Sigmoid colon (tissue), 7 donors: ENCODE data around the gene RNF144A. TPM values are rescaled to one million over a fixed set of nuclear protein-coding genes. Genes with fewer than 3 reads are reported as not detected.

ENCODE experiments used
- DNase-seq: peaks from one replicate; pipeline ENCODE4 v3.0.0-alpha.2; 2019
- H3K27ac ChIP-seq, 4 donors: fragments of 200-600 bp; sonication (generic); one replicate each; pipeline ENCODE4 v1.5.1; 2016 to 2019; ENCODE audit warnings: mild to moderate bottlenecking in 1 of 4
- H3K27me3 ChIP-seq, 3 donors: fragments of 200-600 bp; sonication (generic); one replicate each; pipeline ENCODE4 v1.5.1; 2019; ENCODE audit warnings: mild to moderate bottlenecking in 1 of 3
- H3K36me3 ChIP-seq, 4 donors: fragments of 200-600 bp; sonication (generic); one replicate each; pipeline ENCODE4 v1.5.1; 2016 to 2019
- H3K4me1 ChIP-seq, 4 donors: fragments of 200-600 bp; sonication (generic); one replicate each; pipeline ENCODE4 v1.5.1; 2017 to 2019
- H3K4me3 ChIP-seq, 4 donors: fragments of 200-600 bp; sonication (generic); one replicate each; pipeline ENCODE4 v1.5.1; 2017 to 2019; ENCODE audit warnings: mild to moderate bottlenecking in 2 of 4, moderate library complexity in 1 of 4
- H3K9me3 ChIP-seq, 4 donors: fragments of 200-600 bp in 3 of 4; sonication (generic) in 3 of 4; one replicate each; pipeline versions ENCODE4 v1.5.1 to v1.6.1; 2013 to 2019
- CTCF ChIP-seq, 4 experiments: fragments of 450-650 bp in 3 of 4; fragments of 200-600 bp in 1 of 4; IDR thresholded peaks; one replicate each; pipeline ENCODE4 v1.5.1; 2016 to 2019; ENCODE audit warnings: antibody characterized with exemption in 4 of 4, mild to moderate bottlenecking in 3 of 4, moderate library complexity in 2 of 4
- EP300 ChIP-seq, 4 donors: sonication (generic); formaldehyde crosslinking; IDR thresholded peaks; one replicate each; pipeline ENCODE4 v1.6.1; 2017; ENCODE audit warnings: antibody characterized with exemption in 4 of 4
- POLR2A ChIP-seq, 2 donors: fragments of 450-650 bp; IDR thresholded peaks; one replicate each; pipeline ENCODE4 v1.6.1; 2016; ENCODE audit warnings: antibody characterized with exemption in 2 of 2, mild to moderate bottlenecking in 2 of 2, moderate library complexity in 2 of 2
- POLR2AphosphoS5 ChIP-seq, 4 donors: sonication (generic); formaldehyde crosslinking; IDR thresholded peaks; one replicate each; pipeline ENCODE4 v1.6.1; 2017; ENCODE audit warnings: antibody characterized with exemption in 4 of 4
- WGBS, 2 donors: extraction: QIAGEN DNeasy Blood & Tissue Kit; methylation state at CpG; one replicate each; pipeline ENCODE4 v1.1.7; 2013; 5-methylcytosine and 5-hydroxymethylcytosine counted together
- intact Hi-C: fragments of 100-400 bp; cut with DNase I; formaldehyde crosslinking; loops from one replicate; pipeline ENCODE4 v1.15.1; 2023
- polyA plus RNA-seq, 3 donors: library from polyadenylated mRNA; stranded (reverse); fragments of 200-250 nt; gene quantifications; one replicate each; pipeline ENCODE4 v1.2.3, GENCODE V29; 2013
- total RNA-seq, 4 donors: library from RNA; depleted of rRNA; stranded (reverse); fragments of >200 nt; gene quantifications; one replicate each; pipeline ENCODE4 v1.1.0, GENCODE V29; 2016
- donor health status: healthy with polysubstance abuse.
- donor health status: Bipolar disorder and iron deficiency.
- donor health status: healthy.

RNF144A gene
- total and polyA plus RNA-seq, 7 donors, result 4.8 to 14.2 (median 12.1) TPM

- no peak overlapping the region for H3K27ac ChIP-seq
- DNase-seq, result no peak
- WGBS, 2 donors, result 97% methylated on average over 6 of the region's 6 CpGs
- H3K36me3 ChIP-seq, result peaks cover 0 to 17% (median 0%) of the 10 kb centered on the region in 4 donors
- peaks cover 0 to 44% (median 33%) of the 10 kb centered on the region in 4 donors for H3K4me1 ChIP-seq
- no peak for TF ChIP-seq POLR2A (IDR thresholded peaks at IDR 0.05)
- no peak for TF ChIP-seq EP300 (IDR thresholded peaks at IDR 0.05)
- H3K27me3 ChIP-seq, result no peaks in the 10 kb centered on the region
- intact Hi-C loops, result no loop called here
- no peaks in the 10 kb centered on the region for H3K9me3 ChIP-seq
- H3K4me3 ChIP-seq, result no peak overlapping the region
These were observed 102.8 kb downstream of the RNF144A start for GRCh38 chr2:7020059-7020458.

- H3K9me3 ChIP-seq, result no peaks in the 10 kb centered on the region
- DNase-seq, result no peak
- no peaks in the 10 kb centered on the region for H3K27me3 ChIP-seq
- TF ChIP-seq CTCF (IDR thresholded peaks at IDR 0.05) (no peak), EP300 (IDR thresholded peaks at IDR 0.05) (no peak), POLR2AphosphoS5 (IDR thresholded peaks at IDR 0.05) (no peak), POLR2A (IDR thresholded peaks at IDR 0.05) (no peak)
- H3K36me3 ChIP-seq, result peaks cover 0 to 17% (median 0%) of the 10 kb centered on the region in 4 donors
- H3K4me1 ChIP-seq, result peaks cover 0 to 40% (median 29%) of the 10 kb centered on the region in 4 donors
- H3K4me3 ChIP-seq, result no peak overlapping the region
- no peak overlapping the region for H3K27ac ChIP-seq
- intact Hi-C loops, result no loop called here
- 93 to 94% methylated on average over 8 of the region's 8 CpGs for WGBS, 2 donors
These were observed 103.3 kb downstream of the RNF144A start for GRCh38 chr2:7020468-7020867.

GRCh38 chr2:7020939-7021470, 103.8 kb downstream of the RNF144A start:
- TF ChIP-seq POLR2AphosphoS5 (IDR thresholded peaks at IDR 0.05) (no peak), EP300 (IDR thresholded peaks at IDR 0.05) (no peak), CTCF (IDR thresholded peaks at IDR 0.05) (no peak), POLR2A (IDR thresholded peaks at IDR 0.05) (no peak)
- no peak for DNase-seq
- WGBS, 2 donors, result 75 to 83% methylated on average over 11 of the region's 11 CpGs
- intact Hi-C loops, result no loop called here
- Histone ChIP-seq H3K4me1 (peaks cover 0 to 35% (median 25%) of the 10 kb centered on the region in 4 donors), H3K36me3 (peaks cover 0 to 17% (median 0%) of the 10 kb centered on the region in 4 donors), H3K4me3 (no peak overlapping the region), H3K27ac (no peak overlapping the region), H3K27me3 (no peaks in the 10 kb centered on the region), H3K9me3 (no peaks in the 10 kb centered on the region)

- DNase-seq, result no peak
- TF ChIP-seq POLR2AphosphoS5 (IDR thresholded peaks at IDR 0.05), result peak in 1 of 4 donors; percentile 29
- no peak for TF ChIP-seq POLR2A (IDR thresholded peaks at IDR 0.05)
- WGBS, 2 donors, result 85 to 87% methylated on average over 11 of the region's 11 CpGs
- Histone ChIP-seq H3K27ac (peak overlapping the region in 2 of 4 donors; percentile 24 to 26), H3K4me3 (no peak overlapping the region), H3K36me3 (peaks cover 0 to 17% (median 0%) of the 10 kb centered on the region in 4 donors), H3K9me3 (no peaks in the 10 kb centered on the region), H3K4me1 (peaks cover 0 to 27% (median 21%) of the 10 kb centered on the region in 4 donors), H3K27me3 (no peaks in the 10 kb centered on the region)
- intact Hi-C loops, result no loop called here
These were observed 105.5 kb downstream of the RNF144A start for GRCh38 chr2:7022492-7023385.

- 41 to 54% methylated on average over 2 of the region's 2 CpGs for WGBS, 2 donors
- Histone ChIP-seq H3K27ac (peak overlapping the region in 2 of 4 donors; percentile 24 to 26), H3K4me3 (no peak overlapping the region), H3K36me3 (peaks cover 0 to 17% (median 0%) of the 10 kb centered on the region in 4 donors), H3K9me3 (no peaks in the 10 kb centered on the region), H3K4me1 (peaks cover 0 to 19% (median 16%) of the 10 kb centered on the region in 4 donors), H3K27me3 (no peaks in the 10 kb centered on the region)
- peak; percentile 59 for DNase-seq
- no peak for TF ChIP-seq POLR2A (IDR thresholded peaks at IDR 0.05)
- no peak for TF ChIP-seq CTCF (IDR thresholded peaks at IDR 0.05)
- no peak for TF ChIP-seq EP300 (IDR thresholded peaks at IDR 0.05)
- no peak for TF ChIP-seq POLR2AphosphoS5 (IDR thresholded peaks at IDR 0.05)
- intact Hi-C loops, result no loop called here
These were observed 106.3 kb downstream of the RNF144A start for GRCh38 chr2:7023542-7023941.
